C4-2B (cell line): Measurements from ENCODE around the gene PPHLN1.

Source experiments
- ZFX ChIP-seq: fragments of 450-650 bp; IDR thresholded peaks from 2 replicates; pipeline ENCODE4 v1.6.1; 2017
- TF ChIP-seq, protein P1 (sequence below): fragments of 450-650 bp; conservative IDR thresholded peaks from 2 replicates; pipeline ENCODE4 v1.5.1; 2017; ENCODE audit warnings: mild to moderate bottlenecking

DNA sequence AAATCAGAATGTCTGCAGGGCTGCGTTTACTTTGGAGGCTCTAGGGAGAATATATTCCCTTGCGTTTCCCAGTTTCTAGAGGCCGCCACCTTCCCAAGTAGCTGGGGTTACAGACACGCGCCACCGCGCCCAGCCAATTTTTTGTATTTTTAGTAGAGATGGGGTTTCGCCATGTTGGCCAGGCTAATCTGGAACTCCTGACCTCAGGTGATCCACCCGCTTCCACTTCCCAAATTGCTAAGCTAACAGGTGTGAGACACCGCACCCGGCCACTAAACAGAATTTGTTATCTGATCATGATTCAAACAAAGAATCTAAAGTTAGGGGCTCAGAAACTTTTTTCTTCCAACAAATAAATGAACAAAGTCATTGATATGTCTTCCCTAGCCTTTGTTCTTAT lies 114.6 kb downstream of the PPHLN1 start:
- TF ChIP-seq, protein P1, sequence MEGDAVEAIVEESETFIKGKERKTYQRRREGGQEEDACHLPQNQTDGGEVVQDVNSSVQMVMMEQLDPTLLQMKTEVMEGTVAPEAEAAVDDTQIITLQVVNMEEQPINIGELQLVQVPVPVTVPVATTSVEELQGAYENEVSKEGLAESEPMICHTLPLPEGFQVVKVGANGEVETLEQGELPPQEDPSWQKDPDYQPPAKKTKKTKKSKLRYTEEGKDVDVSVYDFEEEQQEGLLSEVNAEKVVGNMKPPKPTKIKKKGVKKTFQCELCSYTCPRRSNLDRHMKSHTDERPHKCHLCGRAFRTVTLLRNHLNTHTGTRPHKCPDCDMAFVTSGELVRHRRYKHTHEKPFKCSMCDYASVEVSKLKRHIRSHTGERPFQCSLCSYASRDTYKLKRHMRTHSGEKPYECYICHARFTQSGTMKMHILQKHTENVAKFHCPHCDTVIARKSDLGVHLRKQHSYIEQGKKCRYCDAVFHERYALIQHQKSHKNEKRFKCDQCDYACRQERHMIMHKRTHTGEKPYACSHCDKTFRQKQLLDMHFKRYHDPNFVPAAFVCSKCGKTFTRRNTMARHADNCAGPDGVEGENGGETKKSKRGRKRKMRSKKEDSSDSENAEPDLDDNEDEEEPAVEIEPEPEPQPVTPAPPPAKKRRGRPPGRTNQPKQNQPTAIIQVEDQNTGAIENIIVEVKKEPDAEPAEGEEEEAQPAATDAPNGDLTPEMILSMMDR, result no peak
- TF ChIP-seq ZFX, result no peak
